Measurements from ENCODE around the gene SH2D4B.

- TF ChIP-seq CTCF (IDR thresholded peaks at IDR 0.05; ENCODE audit: extremely low read depth in 1 of 2, insufficient read depth in 1 of 2, low read depth in 1 of 2, low read length in 2 of 2) = no peak
- no peak for TF ChIP-seq POLR2A (IDR thresholded peaks at IDR 0.05; ENCODE audit: low read depth, low read length)
- TF ChIP-seq MAX (IDR thresholded peaks at IDR 0.05; ENCODE audit: insufficient read depth, insufficient read length) = no peak
- no peak for TF ChIP-seq JUN (IDR thresholded peaks at IDR 0.05; ENCODE audit: borderline replicate concordance, insufficient read depth, insufficient read length, low read depth)
- no peak for TF ChIP-seq POLR2AphosphoS5 (IDR thresholded peaks at IDR 0.05; ENCODE audit: insufficient read depth, low read depth, low read length)
- no peak for TF ChIP-seq MYC (IDR thresholded peaks at IDR 0.05; ENCODE audit: low read depth, low read length)
- TF ChIP-seq FOS (IDR thresholded peaks at IDR 0.05; ENCODE audit: borderline replicate concordance, insufficient read depth, low read length) = no peak
- no peak for TF ChIP-seq EZH2 (IDR thresholded peaks at IDR 0.05; ENCODE audit: borderline replicate concordance, low read depth, low read length, severe bottlenecking)
These were observed 134.9 kb downstream of the SH2D4B start for GRCh38 chr10:80672613-80673012.

Data from endothelial cell of umbilical vein (primary cell).